Measurements from ENCODE around the gene KCTD1.

Gene KCTD1

DNA sequence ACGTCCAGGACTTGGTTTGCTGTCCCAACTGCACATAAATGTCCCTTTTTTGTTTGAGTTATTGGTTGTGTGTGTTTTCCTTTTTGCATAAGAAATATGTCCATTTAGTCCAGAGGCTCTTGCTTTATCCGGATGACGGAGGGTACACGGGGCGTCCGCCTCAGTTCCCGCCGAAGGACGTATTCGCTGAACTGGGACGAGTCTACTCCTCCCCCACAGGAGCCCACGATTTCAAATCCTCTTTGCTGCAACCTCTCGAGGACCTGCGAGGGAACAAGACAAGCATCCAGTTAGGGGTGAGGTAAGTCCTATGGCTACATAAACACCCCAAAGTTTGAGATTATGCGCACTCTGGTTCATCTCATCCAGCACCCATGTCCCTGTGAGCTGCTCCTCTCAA lies 92.7 kb downstream of the KCTD1 start:
- DNase-seq (ENCODE audit: low read depth) = no peak
- TF ChIP-seq, protein P1, sequence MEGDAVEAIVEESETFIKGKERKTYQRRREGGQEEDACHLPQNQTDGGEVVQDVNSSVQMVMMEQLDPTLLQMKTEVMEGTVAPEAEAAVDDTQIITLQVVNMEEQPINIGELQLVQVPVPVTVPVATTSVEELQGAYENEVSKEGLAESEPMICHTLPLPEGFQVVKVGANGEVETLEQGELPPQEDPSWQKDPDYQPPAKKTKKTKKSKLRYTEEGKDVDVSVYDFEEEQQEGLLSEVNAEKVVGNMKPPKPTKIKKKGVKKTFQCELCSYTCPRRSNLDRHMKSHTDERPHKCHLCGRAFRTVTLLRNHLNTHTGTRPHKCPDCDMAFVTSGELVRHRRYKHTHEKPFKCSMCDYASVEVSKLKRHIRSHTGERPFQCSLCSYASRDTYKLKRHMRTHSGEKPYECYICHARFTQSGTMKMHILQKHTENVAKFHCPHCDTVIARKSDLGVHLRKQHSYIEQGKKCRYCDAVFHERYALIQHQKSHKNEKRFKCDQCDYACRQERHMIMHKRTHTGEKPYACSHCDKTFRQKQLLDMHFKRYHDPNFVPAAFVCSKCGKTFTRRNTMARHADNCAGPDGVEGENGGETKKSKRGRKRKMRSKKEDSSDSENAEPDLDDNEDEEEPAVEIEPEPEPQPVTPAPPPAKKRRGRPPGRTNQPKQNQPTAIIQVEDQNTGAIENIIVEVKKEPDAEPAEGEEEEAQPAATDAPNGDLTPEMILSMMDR (IDR thresholded peaks at IDR 0.05; ENCODE audit: insufficient read depth, low read depth, low read length, missing control alignments) = no peak
- no peak overlapping the region for H3K4me3 ChIP-seq (ENCODE audit: low read length)

DNA sequence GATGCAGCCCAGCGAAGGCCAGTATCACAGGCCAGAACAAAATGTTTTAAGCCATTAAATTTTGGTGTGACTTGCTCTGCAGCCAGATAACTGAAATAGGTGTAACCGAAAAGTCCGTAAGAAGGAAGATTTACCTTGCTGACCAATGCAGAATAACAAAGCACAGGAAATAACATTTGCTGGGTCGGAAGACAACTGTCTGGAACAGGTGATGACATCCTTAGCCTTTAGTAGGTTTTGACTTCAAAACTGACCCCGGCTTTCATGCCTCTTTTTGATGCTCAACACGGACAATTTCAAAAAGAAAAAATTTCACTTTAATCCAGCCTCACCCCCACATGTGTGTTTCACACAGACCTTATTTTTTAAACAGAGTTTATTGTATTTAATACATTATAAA lies 93.7 kb downstream of the KCTD1 start:
- no peak overlapping the region for H3K4me3 ChIP-seq (ENCODE audit: low read length)
- DNase-seq (ENCODE audit: low read depth) = no peak
- TF ChIP-seq, protein P1 (IDR thresholded peaks at IDR 0.05; ENCODE audit: insufficient read depth, low read depth, low read length, missing control alignments) = no peak

DNA sequence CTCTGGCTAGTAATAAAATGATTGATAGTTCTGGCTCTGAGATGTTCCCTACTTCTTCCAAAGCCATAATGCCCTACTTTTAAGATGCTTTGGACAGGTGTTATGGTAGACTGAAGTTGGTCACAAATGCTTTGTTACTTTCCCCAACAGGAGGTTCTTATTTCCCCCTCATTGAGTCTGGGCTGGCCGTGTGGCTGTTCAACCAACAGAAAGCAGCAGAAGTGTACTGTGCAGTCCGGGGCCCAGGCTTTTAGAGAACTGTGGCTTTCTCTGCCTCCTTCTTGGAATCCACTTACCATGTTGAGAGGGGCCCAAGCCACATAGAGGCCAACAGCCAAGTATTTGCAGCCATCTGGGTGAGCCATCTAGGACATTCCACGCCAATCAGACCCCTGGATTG lies 94.2 kb downstream of the KCTD1 start:
- TF ChIP-seq, protein P1 (IDR thresholded peaks at IDR 0.05; ENCODE audit: insufficient read depth, low read depth, low read length, missing control alignments) = no peak
- no peak for DNase-seq (ENCODE audit: low read depth)
- no peak overlapping the region for H3K4me3 ChIP-seq (ENCODE audit: low read length)

DNA sequence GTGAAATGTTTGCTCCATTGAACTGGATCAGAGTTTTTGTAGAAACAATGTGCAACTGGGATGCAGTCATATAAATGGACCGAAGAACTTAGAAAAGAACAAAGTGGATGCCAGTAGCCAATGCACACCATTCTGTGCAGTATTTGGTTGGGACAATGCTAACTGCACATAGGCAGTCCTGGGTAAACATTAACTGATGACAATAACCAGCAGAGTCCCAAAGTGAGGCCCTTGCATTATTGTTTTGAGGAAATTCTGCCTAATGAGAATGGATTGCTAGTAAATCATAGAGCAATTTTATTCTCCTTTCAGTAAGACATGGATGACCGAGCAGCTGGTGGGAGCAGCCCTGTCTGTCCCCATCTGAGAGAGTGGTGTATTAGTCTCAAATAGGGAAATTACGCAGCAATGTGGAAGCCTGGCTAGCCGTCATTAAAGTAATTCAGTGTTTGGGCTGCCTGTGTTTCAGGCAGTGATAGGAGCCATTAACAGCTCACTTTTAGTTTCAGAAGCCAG lies 94.9 kb downstream of the KCTD1 start:
- H3K4me3 ChIP-seq (ENCODE audit: low read length) = no peak overlapping the region
- TF ChIP-seq, protein P1 (IDR thresholded peaks at IDR 0.05; ENCODE audit: insufficient read depth, low read depth, low read length, missing control alignments) = no peak
- no peak for DNase-seq (ENCODE audit: low read depth)

DNA sequence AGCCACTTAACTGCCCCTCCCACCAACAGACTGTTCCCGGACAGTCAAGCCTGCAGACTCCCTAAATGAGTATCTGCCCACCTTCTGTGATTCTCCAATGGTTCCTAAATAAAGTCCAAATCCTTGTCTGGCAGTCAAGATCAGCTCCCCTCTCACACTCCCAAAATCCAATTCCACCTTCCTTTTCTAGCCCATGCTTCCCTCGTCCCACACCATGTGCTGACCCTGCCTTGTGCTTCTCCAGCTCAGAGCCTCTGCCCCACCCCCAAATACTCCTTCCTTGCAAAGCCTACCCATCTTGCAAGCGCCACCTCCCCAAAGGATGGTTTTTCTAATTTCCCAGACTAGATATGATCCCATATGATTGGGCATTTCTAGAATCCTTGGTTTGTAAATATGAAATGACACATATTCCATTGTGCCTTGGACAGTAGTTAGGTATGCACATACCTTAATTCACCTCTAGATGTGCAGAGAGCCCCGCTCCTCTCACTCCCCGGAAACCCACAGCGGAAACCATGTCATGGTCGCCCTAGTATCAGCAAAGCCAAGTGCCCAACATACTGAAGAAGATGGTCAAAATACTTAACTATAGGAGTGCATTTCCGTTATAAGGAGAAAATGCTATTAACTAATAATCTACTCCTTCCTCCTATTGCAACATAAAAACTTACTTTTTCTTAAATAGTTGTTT lies 97.2 kb downstream of the KCTD1 start:
- DNase-seq (ENCODE audit: low read depth) = no peak
- TF ChIP-seq, protein P1 (IDR thresholded peaks at IDR 0.05; ENCODE audit: insufficient read depth, low read depth, low read length, missing control alignments) = no peak
- no peak overlapping the region for H3K4me3 ChIP-seq (ENCODE audit: low read length)

DNA sequence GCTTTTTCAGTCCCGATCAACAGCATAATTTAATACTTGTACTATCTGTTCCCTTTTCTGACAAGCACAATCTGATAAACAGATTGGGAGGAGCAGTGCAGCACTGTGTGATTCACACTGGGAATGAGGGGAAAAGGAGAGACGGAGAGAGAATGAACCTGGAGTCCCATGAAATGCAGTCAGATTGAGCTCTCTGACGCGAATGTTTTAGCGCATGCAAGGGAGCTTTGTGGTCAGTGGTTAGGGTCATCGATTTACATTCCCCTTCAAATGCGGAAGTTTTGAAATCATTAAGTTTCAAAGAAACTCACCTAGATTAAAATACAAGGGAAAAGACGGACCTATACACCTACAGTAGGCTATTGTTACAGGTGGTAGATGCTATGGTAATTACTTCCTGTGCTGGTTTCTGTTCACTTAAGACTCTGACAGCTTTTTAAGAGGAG lies 99.6 kb downstream of the KCTD1 start:
- TF ChIP-seq, protein P1 (IDR thresholded peaks at IDR 0.05; ENCODE audit: insufficient read depth, low read depth, low read length, missing control alignments) = no peak
- H3K4me3 ChIP-seq (ENCODE audit: low read length) = no peak overlapping the region
- no peak for DNase-seq (ENCODE audit: low read depth)

DNA sequence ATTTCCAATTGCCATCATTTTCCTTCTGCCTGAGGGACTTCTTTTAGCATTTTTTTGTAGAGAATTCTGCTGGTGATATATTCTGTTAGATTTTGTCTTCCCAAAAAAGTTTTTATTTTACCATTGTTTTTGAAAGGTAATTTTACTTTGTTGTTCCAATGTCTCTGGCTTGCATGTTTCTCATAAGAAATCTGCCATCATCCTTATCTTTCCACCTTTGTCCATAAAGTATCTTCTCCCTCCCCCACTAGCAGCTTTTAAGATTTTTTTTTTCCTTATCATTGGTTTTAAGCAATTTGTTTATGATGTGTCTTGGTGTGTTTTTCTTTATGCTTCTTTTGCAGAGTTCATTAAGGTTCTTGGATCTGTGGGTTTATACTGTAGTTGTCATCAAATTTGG lies 104.5 kb downstream of the KCTD1 start:
- DNase-seq (ENCODE audit: low read depth) = no peak
- TF ChIP-seq, protein P1 (IDR thresholded peaks at IDR 0.05; ENCODE audit: insufficient read depth, low read depth, low read length, missing control alignments) = no peak

More for the DNA sequence above, 104.5 kb downstream of the KCTD1 start:
- H3K4me3 ChIP-seq (ENCODE audit: low read length) = no peak overlapping the region
